G401.6 (cell line): Measurements from ENCODE around the gene SLC25A6.
"Not testable (repeated sequence)": the region's sequence is repeated elsewhere in the genome, so short reads cannot be mapped to it uniquely, and the experiment has no call there.

Source experiments
- FAIRE-seq: peaks from 2 replicates; lab custom pipeline; 2012; peaks lifted over from hg19 to GRCh38; lab: Jason Lieb, UNC

The SLC25A6 gene

GRCh38 chrX:1351981-1352714, 39.8 kb downstream of the SLC25A6 start:
- no peak for FAIRE-seq

- not testable (repeated sequence) for FAIRE-seq
These were observed 42.3 kb downstream of the SLC25A6 start for GRCh38 chrX:1349606-1350005.

- FAIRE-seq = no peak
These were observed 50.2 kb downstream of the SLC25A6 start for GRCh38 chrX:1341545-1342184.

GRCh38 chrX:1336948-1337779, 54.7 kb downstream of the SLC25A6 start:
- FAIRE-seq = no peak

GRCh38 chrX:1336331-1336943, 55.5 kb downstream of the SLC25A6 start, which contains the start of gene IL3RA:
IL3RA (plus strand) TSS chrX:1336785; CDS start chrX:1341766, 4,981 bp downstream.
- FAIRE-seq = no peak
